Endodermal cell (in vitro differentiated cells): ENCODE measurements around the gene PARVA. TPM values are rescaled to one million over a fixed set of nuclear protein-coding genes. Genes with fewer than 3 reads are reported as not detected.

Source experiments
- DNase-seq: peaks from one replicate; pipeline ENCODE4 v3.0.0-alpha.2; 2017
- H3K27ac ChIP-seq: 2 replicates; pipeline ENCODE4 v1.5.1; 2013; ENCODE audit warnings: mild to moderate bottlenecking, low read depth, low read length, moderate library complexity
- H3K27me3 ChIP-seq: 2 replicates; pipeline ENCODE4 v1.6.1; 2013; ENCODE audit warnings: mild to moderate bottlenecking, low read length, moderate library complexity; ENCODE audit not compliant: insufficient read depth, control insufficient read depth, poor library complexity, severe bottlenecking
- H3K36me3 ChIP-seq: 2 replicates; pipeline ENCODE4 v1.7.0; 2013; ENCODE audit warnings: mild to moderate bottlenecking, low read length, moderate library complexity; ENCODE audit not compliant: control insufficient read depth, insufficient read depth
- H3K4me1 ChIP-seq: one replicate; pipeline ENCODE4 v1.7.0; 2013; ENCODE audit warnings: low read length; ENCODE audit not compliant: control insufficient read depth, insufficient read depth
- H3K4me3 ChIP-seq: 2 replicates; pipeline ENCODE4 v1.5.1; 2013; ENCODE audit warnings: mild to moderate bottlenecking, low read length, moderate library complexity
- H3K9ac ChIP-seq: 2 replicates; pipeline ENCODE4 v1.6.1; 2013; ENCODE audit warnings: mild to moderate bottlenecking, low read length, moderate library complexity; ENCODE audit not compliant: poor library complexity, severe bottlenecking; ENCODE audit errors: extremely low read depth
- H3K9me3 ChIP-seq: 2 replicates; pipeline ENCODE4 v1.6.1; 2013; ENCODE audit warnings: mild to moderate bottlenecking, low read length, moderate library complexity; ENCODE audit not compliant: control insufficient read depth
- H3K27ac Mint-ChIP-seq: 2 replicates; pipeline ENCODE4 v1.8.0; 2020; ENCODE audit warnings: mixed read lengths
- H3K27me3 Mint-ChIP-seq: 2 replicates; pipeline ENCODE4 v1.8.0; 2021; ENCODE audit warnings: mild to moderate bottlenecking, mixed read lengths; ENCODE audit not compliant: insufficient read depth
- H3K36me3 Mint-ChIP-seq: 2 replicates; pipeline ENCODE4 v1.8.0; 2020; ENCODE audit warnings: low read depth, mixed read lengths
- H3K4me1 Mint-ChIP-seq: 2 replicates; pipeline ENCODE4 v1.8.0; 2020; ENCODE audit warnings: mixed read lengths
- H3K4me3 Mint-ChIP-seq: 2 replicates; pipeline ENCODE4 v1.8.0; 2020; ENCODE audit warnings: mild to moderate bottlenecking, moderate library complexity, mixed read lengths
- H3K9me3 Mint-ChIP-seq: 2 replicates; pipeline ENCODE4 v1.8.0; 2020; ENCODE audit warnings: mild to moderate bottlenecking, mixed read lengths
- WGBS, 2 experiments: methylation state at CpG; one replicate each; pipeline versions ENCODE4 v1.1.5 to v1.1.7; 2013; ENCODE audit warnings: missing lambda C conversion rate in 2 of 2, mixed read lengths in 1 of 2; ENCODE audit not compliant: insufficient coverage in 1 of 2, insufficient read length in 1 of 2; 5-methylcytosine and 5-hydroxymethylcytosine counted together
- total RNA-seq, 2 donors: library from RNA; stranded (reverse); fragmentation: NEBNext Ultra II Directional in 1 of 2; extraction: Animal tissue kit (Norgen Biotek cat#: 25700) in 1 of 2; gene quantifications; 2 replicates in 1 of 2; 3 replicates in 1 of 2; pipeline ENCODE4 v1.2.1, GENCODE V29; 2021
- TF ChIP-seq, protein P1 (sequence below): fragments of 200-600 bp; sonication (generic); conservative IDR thresholded peaks from 2 replicates; pipeline ENCODE4 v1.5.0; 2021; ENCODE audit warnings: antibody characterized with exemption, mild to moderate bottlenecking

Gene PARVA
- total RNA-seq, 2 donors from 2014 or later: 27.3 to 37.3 TPM

DNA sequence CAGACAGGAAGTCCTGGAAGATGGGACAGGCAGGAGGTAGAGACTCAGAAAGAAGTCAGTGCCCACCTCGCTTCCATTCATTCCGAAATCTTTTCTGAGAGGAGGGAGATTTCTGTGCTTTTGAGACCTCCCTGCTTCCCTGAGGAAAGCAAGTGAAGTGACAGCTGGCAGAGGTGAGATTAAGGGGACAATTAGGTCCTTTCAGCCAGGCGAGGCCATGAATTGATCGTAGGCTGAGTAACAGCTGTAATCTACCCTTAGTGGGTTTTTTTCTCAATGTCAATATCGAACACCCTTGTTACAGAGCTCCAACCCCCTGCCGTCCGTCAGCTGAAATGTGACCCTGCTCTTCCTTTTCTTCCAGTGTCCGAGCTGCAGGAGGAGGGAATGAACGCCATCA, 96.0 kb downstream of the PARVA start:
- no peak overlapping the region for H3K4me3 ChIP-seq
- Mint-ChIP-seq H3K27ac (no peak overlapping the region), H3K4me1 (peaks cover 17% of the 10 kb centered on the region), H3K36me3 (peaks cover 28% of the 10 kb centered on the region), H3K9me3 (no peaks in the 10 kb centered on the region), H3K27me3 (no peaks in the 10 kb centered on the region), H3K4me3 (no peak overlapping the region)
- DNase-seq: no peak
- H3K36me3 ChIP-seq: peaks cover 19% of the 10 kb centered on the region
- H3K9ac ChIP-seq: no peak overlapping the region
- WGBS, 2 experiments: 86% methylated on average over 2 to 9 of the region's 9 CpGs
- peaks cover 8% of the 10 kb centered on the region for H3K4me1 ChIP-seq
- TF ChIP-seq, protein P1, sequence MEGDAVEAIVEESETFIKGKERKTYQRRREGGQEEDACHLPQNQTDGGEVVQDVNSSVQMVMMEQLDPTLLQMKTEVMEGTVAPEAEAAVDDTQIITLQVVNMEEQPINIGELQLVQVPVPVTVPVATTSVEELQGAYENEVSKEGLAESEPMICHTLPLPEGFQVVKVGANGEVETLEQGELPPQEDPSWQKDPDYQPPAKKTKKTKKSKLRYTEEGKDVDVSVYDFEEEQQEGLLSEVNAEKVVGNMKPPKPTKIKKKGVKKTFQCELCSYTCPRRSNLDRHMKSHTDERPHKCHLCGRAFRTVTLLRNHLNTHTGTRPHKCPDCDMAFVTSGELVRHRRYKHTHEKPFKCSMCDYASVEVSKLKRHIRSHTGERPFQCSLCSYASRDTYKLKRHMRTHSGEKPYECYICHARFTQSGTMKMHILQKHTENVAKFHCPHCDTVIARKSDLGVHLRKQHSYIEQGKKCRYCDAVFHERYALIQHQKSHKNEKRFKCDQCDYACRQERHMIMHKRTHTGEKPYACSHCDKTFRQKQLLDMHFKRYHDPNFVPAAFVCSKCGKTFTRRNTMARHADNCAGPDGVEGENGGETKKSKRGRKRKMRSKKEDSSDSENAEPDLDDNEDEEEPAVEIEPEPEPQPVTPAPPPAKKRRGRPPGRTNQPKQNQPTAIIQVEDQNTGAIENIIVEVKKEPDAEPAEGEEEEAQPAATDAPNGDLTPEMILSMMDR: no peak
- no peaks in the 10 kb centered on the region for H3K27me3 ChIP-seq
- peak overlapping the region; percentile 40 for H3K27ac ChIP-seq
- H3K9me3 ChIP-seq: no peaks in the 10 kb centered on the region

DNA sequence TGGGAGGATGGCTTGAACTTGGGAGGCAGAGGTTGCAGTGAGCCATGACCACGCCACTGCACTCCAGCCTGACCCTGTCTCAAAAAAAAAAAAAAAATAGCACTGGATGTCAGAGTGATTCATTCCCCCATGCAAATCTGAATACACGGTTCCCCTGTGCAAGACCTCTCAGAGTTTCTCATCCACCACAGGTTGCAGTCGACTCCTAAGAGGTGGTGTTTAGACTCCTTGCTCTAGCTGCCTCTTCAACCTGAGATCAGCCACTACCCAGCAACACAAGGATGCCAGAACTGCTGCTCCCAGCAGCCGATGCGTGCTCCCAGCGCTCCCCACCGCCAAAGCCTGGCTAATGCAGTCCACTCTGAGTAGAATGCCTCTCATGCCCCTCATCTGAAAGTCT, 97.5 kb downstream of the PARVA start:
- H3K27ac ChIP-seq: no peak overlapping the region
- Mint-ChIP-seq H3K27me3 (no peaks in the 10 kb centered on the region), H3K4me1 (peaks cover 17% of the 10 kb centered on the region), H3K9me3 (no peaks in the 10 kb centered on the region), H3K36me3 (peaks cover 35% of the 10 kb centered on the region), H3K4me3 (no peak overlapping the region), H3K27ac (no peak overlapping the region)
- DNase-seq: no peak
- TF ChIP-seq, protein P1: no peak
- peaks cover 8% of the 10 kb centered on the region for H3K4me1 ChIP-seq
- WGBS, 2 experiments: 95 to 96% methylated on average over 7 of the region's 7 CpGs
- peaks cover 25% of the 10 kb centered on the region for H3K36me3 ChIP-seq
- no peaks in the 10 kb centered on the region for H3K9me3 ChIP-seq
- H3K4me3 ChIP-seq: no peak overlapping the region
- no peak overlapping the region for H3K9ac ChIP-seq
- H3K27me3 ChIP-seq: no peaks in the 10 kb centered on the region

- no peaks in the 10 kb centered on the region for H3K9me3 ChIP-seq
- Mint-ChIP-seq H3K9me3 (no peaks in the 10 kb centered on the region), H3K4me3 (no peak overlapping the region), H3K36me3 (peaks cover 57% of the 10 kb centered on the region), H3K27me3 (no peaks in the 10 kb centered on the region), H3K4me1 (peaks cover under 1% of the 10 kb centered on the region), H3K27ac (no peak overlapping the region)
- no peaks in the 10 kb centered on the region for H3K27me3 ChIP-seq
- TF ChIP-seq, protein P1: no peak
- H3K27ac ChIP-seq: no peak overlapping the region
- no peak overlapping the region for H3K9ac ChIP-seq
- DNase-seq: no peak
- H3K4me3 ChIP-seq: no peak overlapping the region
- WGBS, 2 experiments: 97 to 98% methylated on average over 4 of the region's 4 CpGs
- H3K36me3 ChIP-seq: peaks cover 33% of the 10 kb centered on the region
- H3K4me1 ChIP-seq: no peaks in the 10 kb centered on the region
These were observed 101.4 kb downstream of the PARVA start for GRCh38 chr11:12478743-12479142.
